Epithelial cell of proximal tubule (primary cell): Measurements from ENCODE around the gene CDH18. TPM values are rescaled to one million over a fixed set of nuclear protein-coding genes. Genes with fewer than 3 reads are reported as not detected.

Source experiments
- DNase-seq: peaks from one replicate; pipeline ENCODE4 v3.0.0-alpha.2; 2011; ENCODE audit warnings: low read depth
- H3K4me3 ChIP-seq: 2 replicates; pipeline ENCODE4 v1.5.1; 2011; ENCODE audit warnings: low read depth, mild to moderate bottlenecking, low read length
- total RNA-seq: library from RNA; depleted of rRNA; stranded (reverse); fragments of >200 nt; gene quantifications from 2 replicates; pipeline ENCODE4 v1.2.3, GENCODE V29; 2015
- TF ChIP-seq, protein P1 (sequence below): conservative IDR thresholded peaks from 2 replicates; pipeline ENCODE4 v1.5.1; 2012; ENCODE audit warnings: low read depth, mild to moderate bottlenecking, low read length

The CDH18 gene
- total RNA-seq, 1 donor from 2014 or later: not detected

- H3K4me3 ChIP-seq: no peak overlapping the region
- TF ChIP-seq, protein P1, sequence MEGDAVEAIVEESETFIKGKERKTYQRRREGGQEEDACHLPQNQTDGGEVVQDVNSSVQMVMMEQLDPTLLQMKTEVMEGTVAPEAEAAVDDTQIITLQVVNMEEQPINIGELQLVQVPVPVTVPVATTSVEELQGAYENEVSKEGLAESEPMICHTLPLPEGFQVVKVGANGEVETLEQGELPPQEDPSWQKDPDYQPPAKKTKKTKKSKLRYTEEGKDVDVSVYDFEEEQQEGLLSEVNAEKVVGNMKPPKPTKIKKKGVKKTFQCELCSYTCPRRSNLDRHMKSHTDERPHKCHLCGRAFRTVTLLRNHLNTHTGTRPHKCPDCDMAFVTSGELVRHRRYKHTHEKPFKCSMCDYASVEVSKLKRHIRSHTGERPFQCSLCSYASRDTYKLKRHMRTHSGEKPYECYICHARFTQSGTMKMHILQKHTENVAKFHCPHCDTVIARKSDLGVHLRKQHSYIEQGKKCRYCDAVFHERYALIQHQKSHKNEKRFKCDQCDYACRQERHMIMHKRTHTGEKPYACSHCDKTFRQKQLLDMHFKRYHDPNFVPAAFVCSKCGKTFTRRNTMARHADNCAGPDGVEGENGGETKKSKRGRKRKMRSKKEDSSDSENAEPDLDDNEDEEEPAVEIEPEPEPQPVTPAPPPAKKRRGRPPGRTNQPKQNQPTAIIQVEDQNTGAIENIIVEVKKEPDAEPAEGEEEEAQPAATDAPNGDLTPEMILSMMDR: no peak
- DNase-seq: no peak
Observed at GRCh38 chr5:19719109-19719508, 268.9 kb downstream of the CDH18 start.

GRCh38 chr5:19713740-19714139, 274.3 kb downstream of the CDH18 start:
- no peak for DNase-seq
- H3K4me3 ChIP-seq: no peak overlapping the region
- TF ChIP-seq, protein P1: no peak

DNA sequence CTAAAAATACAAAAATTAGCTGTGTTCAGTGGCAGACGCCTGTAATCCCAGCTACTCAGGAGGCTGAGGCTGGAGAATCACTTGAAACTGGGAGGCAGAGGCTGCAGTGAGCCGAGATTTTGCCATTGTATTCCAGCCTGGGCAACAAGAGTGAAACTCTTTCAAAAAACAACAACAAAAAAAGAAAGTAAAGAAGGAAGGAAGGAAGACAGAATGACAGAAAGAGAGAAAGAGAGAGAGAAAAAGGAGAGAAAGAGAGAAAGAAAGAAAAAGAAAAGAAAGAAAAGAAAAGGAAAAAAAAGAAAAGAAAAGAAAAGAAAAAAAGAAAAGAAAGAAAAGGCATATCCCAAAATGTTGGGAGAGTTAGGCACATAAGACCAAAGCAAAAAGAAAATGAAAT, 278.6 kb downstream of the CDH18 start:
- H3K4me3 ChIP-seq: no peak overlapping the region
- no peak for DNase-seq
- TF ChIP-seq, protein P1: no peak

DNA sequence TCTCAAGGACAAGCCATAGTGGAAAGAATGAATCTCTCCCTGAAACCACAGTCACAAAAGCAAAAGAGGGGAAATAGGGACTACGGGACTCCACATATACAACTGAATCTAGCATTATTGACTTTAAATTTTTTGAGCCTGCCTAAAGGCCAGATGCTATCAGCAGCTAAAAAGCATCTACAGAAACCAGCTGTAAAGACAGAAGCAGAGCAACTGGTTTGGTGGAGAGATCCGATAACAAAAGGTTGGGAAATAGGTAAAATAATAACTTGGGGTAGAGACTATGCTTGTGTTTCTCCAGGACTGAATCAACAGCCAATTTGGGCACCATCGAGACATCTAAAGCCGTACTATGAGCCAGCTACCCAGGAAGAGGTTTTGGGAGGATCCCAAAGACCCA, 281.2 kb downstream of the CDH18 start:
- TF ChIP-seq, protein P1: no peak
- DNase-seq: no peak
- no peak overlapping the region for H3K4me3 ChIP-seq

- TF ChIP-seq, protein P1: no peak
- DNase-seq: no peak
- H3K4me3 ChIP-seq: no peak overlapping the region
Observed at GRCh38 chr5:19701731-19702130, 286.3 kb downstream of the CDH18 start.

GRCh38 chr5:19694949-19695611, 292.9 kb downstream of the CDH18 start:
- no peak overlapping the region for H3K4me3 ChIP-seq
- no peak for DNase-seq
- TF ChIP-seq, protein P1: no peak

DNA sequence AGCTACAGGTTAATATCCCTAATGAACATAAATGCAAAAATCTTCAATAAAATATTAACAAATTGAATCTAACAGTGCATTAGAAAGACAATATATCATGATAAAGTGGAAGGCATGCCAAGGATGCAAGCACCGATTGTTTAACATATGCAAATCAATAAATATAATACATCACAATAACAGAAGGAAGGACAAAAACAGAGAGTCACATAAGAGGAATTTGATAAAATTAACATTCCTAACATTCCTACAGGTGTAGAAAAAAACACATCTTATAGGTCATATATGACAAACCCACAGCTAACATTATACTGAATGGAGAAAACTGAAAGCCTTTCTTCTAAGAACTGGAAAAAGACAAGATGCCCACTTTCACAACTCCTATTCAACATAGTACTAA, 297.0 kb downstream of the CDH18 start:
- no peak for DNase-seq
- H3K4me3 ChIP-seq: no peak overlapping the region
- TF ChIP-seq, protein P1: no peak
